ENCODE results near the gene STRN4.

The STRN4 gene

GRCh38 chr19:46725036-46725820, 21.0 kb downstream of the STRN4 start:
- DNase-seq (ENCODE audit: low read depth in 3 of 3): no peak

- no peak for DNase-seq (ENCODE audit: low read depth in 3 of 3)
These were observed 21.8 kb downstream of the STRN4 start for GRCh38 chr19:46724468-46724867.

- no peak for DNase-seq (ENCODE audit: low read depth in 3 of 3)
These were observed 22.8 kb downstream of the STRN4 start for GRCh38 chr19:46723471-46723870.

- DNase-seq (ENCODE audit: low read depth in 3 of 3): no peak
These were observed 23.2 kb downstream of the STRN4 start for GRCh38 chr19:46723023-46723461.

- no peak for DNase-seq (ENCODE audit: low read depth in 3 of 3)
These were observed 23.7 kb downstream of the STRN4 start for GRCh38 chr19:46722421-46723022.

GRCh38 chr19:46722004-46722380, 24.3 kb downstream of the STRN4 start:
- DNase-seq (ENCODE audit: low read depth in 3 of 3): no peak

- DNase-seq (ENCODE audit: low read depth in 3 of 3): no peak
These were observed 24.8 kb downstream of the STRN4 start for GRCh38 chr19:46721269-46722003.

GRCh38 chr19:46720503-46721239, 25.6 kb downstream of the STRN4 start:
- no peak for DNase-seq (ENCODE audit: low read depth in 3 of 3)

- DNase-seq (ENCODE audit: low read depth in 3 of 3): no peak
These were observed 26.4 kb downstream of the STRN4 start for GRCh38 chr19:46719629-46720502.

- no peak for DNase-seq (ENCODE audit: low read depth in 3 of 3)
These were observed 27.2 kb downstream of the STRN4 start for GRCh38 chr19:46718934-46719622.

- peak in 2 of 3 experiments; percentile 15 to 44 for DNase-seq (ENCODE audit: low read depth in 3 of 3)
These were observed 27.9 kb downstream of the STRN4 start for GRCh38 chr19:46718157-46718933.

- DNase-seq (ENCODE audit: low read depth in 3 of 3): no peak
These were observed 28.5 kb downstream of the STRN4 start for GRCh38 chr19:46717716-46718143.

GRCh38 chr19:46717034-46717715, 29.1 kb downstream of the STRN4 start, which contains the start of gene PRKD2:
PRKD2 (minus strand) TSS chr19:46717114; CDS start chr19:46716370, 744 bp downstream.
- peak; percentile 78 to 86 (median 85) for DNase-seq (ENCODE audit: low read depth in 3 of 3)

- no peak for DNase-seq (ENCODE audit: low read depth in 3 of 3)
These were observed 29.6 kb downstream of the STRN4 start for GRCh38 chr19:46716672-46717033.

GRCh38 chr19:46715975-46716671, 30.1 kb downstream of the STRN4 start:
- no peak for DNase-seq (ENCODE audit: low read depth in 3 of 3)

- DNase-seq (ENCODE audit: low read depth in 3 of 3): no peak
These were observed 30.7 kb downstream of the STRN4 start for GRCh38 chr19:46715620-46715974.

- DNase-seq (ENCODE audit: low read depth in 3 of 3): peak; percentile 35 to 47 (median 45)
These were observed 31.7 kb downstream of the STRN4 start for GRCh38 chr19:46714444-46715106.

All from stimulated activated CD4-positive, alpha-beta T cell treated with anti-CD3 and anti-CD28 coated beads, TNF-alpha, amount 100 ng/mL, for 4 hours (primary cell).